HG03066 (cell line): ENCODE results near the gene SDF2L1.
"Not testable (repeated sequence)": the region's sequence is repeated elsewhere in the genome, so short reads cannot be mapped to it uniquely, and the experiment has no call there.

Experiments used
- ATAC-seq: cut with Tn5 transposase; IDR thresholded peaks from one replicate; pipeline ENCODE4 v1.9.1; 2021; ENCODE audit warnings: low read depth; ENCODE audit not compliant: unreplicated experiment

The SDF2L1 gene

GRCh38 chr22:21635771-21636510, 6.2 kb upstream of the SDF2L1 start:
- no peak for ATAC-seq

GRCh38 chr22:21636629-21637218, 5.4 kb upstream of the SDF2L1 start:
- ATAC-seq: no peak

GRCh38 chr22:21637450-21637849, 4.7 kb upstream of the SDF2L1 start:
- ATAC-seq: not testable (repeated sequence)

GRCh38 chr22:21639359-21639758, 2.7 kb upstream of the SDF2L1 start:
- no peak for ATAC-seq

GRCh38 chr22:21640810-21641209, 1.3 kb upstream of the SDF2L1 start:
- ATAC-seq: no peak

- ATAC-seq: no peak
Observed at GRCh38 chr22:21641417-21641788, 699 bp upstream of the SDF2L1 start.

GRCh38 chr22:21642584-21643448, 714 bp downstream of the SDF2L1 start:
- no peak for ATAC-seq

GRCh38 chr22:21643533-21644357, 1.6 kb downstream of the SDF2L1 start:
- ATAC-seq: no peak

- not testable (repeated sequence) for ATAC-seq
Observed at GRCh38 chr22:21645513-21645912, 3.4 kb downstream of the SDF2L1 start.

GRCh38 chr22:21646608-21647590, 4.8 kb downstream of the SDF2L1 start:
- ATAC-seq: no peak

- ATAC-seq: no peak
Observed at GRCh38 chr22:21650280-21650679, 8.2 kb downstream of the SDF2L1 start.

- no peak for ATAC-seq
Observed at GRCh38 chr22:21650823-21651520, 8.9 kb downstream of the SDF2L1 start.

- ATAC-seq: peak; percentile 19
Observed at GRCh38 chr22:21651521-21652009, 9.5 kb downstream of the SDF2L1 start.

- ATAC-seq: peak; percentile 88
Observed at GRCh38 chr22:21652010-21652546, 10.0 kb downstream of the SDF2L1 start.

- ATAC-seq: no peak
Observed at GRCh38 chr22:21652547-21653545, 10.7 kb downstream of the SDF2L1 start.

GRCh38 chr22:21657020-21657359, 14.9 kb downstream of the SDF2L1 start:
- no peak for ATAC-seq

GRCh38 chr22:21657360-21658032, 15.4 kb downstream of the SDF2L1 start:
- ATAC-seq: peak; percentile 59
